Right lobe of liver (tissue), 4 donors: ENCODE data around the gene SIL1.

Experiments used
- CTCF ChIP-seq, 4 donors: fragments of 200-600 bp in 3 of 4; fragments of 450-650 bp in 1 of 4; IDR thresholded peaks; one replicate each; pipeline versions ENCODE4 v1.5.1 to v1.8.0; 2016 to 2022; ENCODE audit warnings: antibody characterized with exemption in 4 of 4, mild to moderate bottlenecking in 2 of 4
- POLR2A ChIP-seq: fragments of 450-650 bp; IDR thresholded peaks from one replicate; pipeline ENCODE4 v1.6.1; 2017; ENCODE audit warnings: antibody characterized with exemption, mild to moderate bottlenecking
- donor health status: DM: no; HTN: no; CAD: no.
- donor health status: DM: no; HTN: no; CAD: no.
- donor health status: DM: no; HTN: yes; CAD: no.

GRCh38 chr5:138960145-138960692 is 237.9 kb downstream of the SIL1 start:
- no peak for TF ChIP-seq CTCF (IDR thresholded peaks at IDR 0.05)
- no peak for TF ChIP-seq POLR2A
